Omental fat pad (tissue), 4 donors: Measurements from ENCODE around the gene PGAP3. TPM values are rescaled to one million over a fixed set of nuclear protein-coding genes. Genes with fewer than 3 reads are reported as not detected.

ENCODE experiments used
- ATAC-seq: fragments of 150-250 bp; one replicate; pipeline ENCODE4 v1.9.1; 2016; ENCODE audit warnings: mild to moderate bottlenecking, moderate library complexity; ENCODE audit not compliant: low FRiP score
- DNase-seq: peaks from one replicate; pipeline ENCODE4 v3.0.0-alpha.2; 2019; ENCODE audit warnings: low spot score
- total RNA-seq, 4 donors: library from RNA; depleted of rRNA; stranded (reverse); fragments of >200 nt; gene quantifications; one replicate each; pipeline ENCODE4 v1.1.0, GENCODE V29; 2016
- TF ChIP-seq, protein P1 (sequence below), 3 donors: fragments of 450-650 bp; IDR thresholded peaks; one replicate each; pipeline ENCODE4 v1.5.1; 2016 to 2017; ENCODE audit warnings: antibody characterized with exemption in 3 of 3, mild to moderate bottlenecking in 3 of 3, moderate library complexity in 2 of 3

PGAP3 gene
- total RNA-seq, 4 donors from 2014 or later = 8.2 to 12.8 (median 11.0) TPM

DNA sequence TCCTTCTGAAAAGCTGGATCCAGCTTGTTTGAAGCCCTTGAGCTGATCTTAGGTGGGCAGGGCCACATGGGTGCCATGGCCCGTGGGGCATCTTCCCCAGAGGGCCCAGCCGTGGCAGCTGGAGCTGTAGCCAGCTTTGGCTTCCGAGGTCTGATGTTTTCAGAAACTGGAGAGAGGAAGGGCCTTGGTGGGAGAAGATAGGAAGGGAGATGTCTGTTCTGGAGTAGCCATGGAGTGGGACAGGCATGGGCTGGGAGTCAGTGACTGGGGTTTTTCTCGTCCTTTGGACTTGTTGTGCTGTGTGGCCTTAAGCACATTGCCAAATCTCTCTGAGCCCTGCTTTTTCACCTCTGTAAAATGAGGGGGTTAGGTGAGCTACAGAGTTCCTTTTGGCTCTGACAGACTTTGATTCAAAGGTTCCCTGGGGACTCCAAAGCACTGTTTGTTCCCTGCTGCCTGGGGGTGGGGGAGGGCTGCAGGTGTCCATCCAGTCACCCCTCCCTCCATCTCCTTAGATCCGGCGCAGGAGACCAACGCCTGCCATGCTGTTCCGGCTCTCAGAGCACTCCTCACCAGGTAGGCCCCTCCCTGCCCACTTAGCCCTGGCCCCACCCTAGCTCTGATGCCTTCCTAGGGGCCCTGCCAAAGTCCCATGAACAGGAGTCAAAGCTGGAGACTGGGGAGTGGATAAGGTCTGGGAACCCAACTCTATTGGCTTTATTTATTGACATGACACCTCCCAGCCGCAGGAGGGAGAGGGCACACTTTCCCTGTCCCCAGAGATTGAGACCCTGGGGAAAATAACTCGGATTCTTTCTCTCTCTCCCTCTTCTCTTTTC, 59.0 kb downstream of the PGAP3 start:
- ATAC-seq (no peak), DNase-seq (no peak)
- TF ChIP-seq, protein P1, sequence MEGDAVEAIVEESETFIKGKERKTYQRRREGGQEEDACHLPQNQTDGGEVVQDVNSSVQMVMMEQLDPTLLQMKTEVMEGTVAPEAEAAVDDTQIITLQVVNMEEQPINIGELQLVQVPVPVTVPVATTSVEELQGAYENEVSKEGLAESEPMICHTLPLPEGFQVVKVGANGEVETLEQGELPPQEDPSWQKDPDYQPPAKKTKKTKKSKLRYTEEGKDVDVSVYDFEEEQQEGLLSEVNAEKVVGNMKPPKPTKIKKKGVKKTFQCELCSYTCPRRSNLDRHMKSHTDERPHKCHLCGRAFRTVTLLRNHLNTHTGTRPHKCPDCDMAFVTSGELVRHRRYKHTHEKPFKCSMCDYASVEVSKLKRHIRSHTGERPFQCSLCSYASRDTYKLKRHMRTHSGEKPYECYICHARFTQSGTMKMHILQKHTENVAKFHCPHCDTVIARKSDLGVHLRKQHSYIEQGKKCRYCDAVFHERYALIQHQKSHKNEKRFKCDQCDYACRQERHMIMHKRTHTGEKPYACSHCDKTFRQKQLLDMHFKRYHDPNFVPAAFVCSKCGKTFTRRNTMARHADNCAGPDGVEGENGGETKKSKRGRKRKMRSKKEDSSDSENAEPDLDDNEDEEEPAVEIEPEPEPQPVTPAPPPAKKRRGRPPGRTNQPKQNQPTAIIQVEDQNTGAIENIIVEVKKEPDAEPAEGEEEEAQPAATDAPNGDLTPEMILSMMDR (IDR thresholded peaks at IDR 0.05) = no peak

DNA sequence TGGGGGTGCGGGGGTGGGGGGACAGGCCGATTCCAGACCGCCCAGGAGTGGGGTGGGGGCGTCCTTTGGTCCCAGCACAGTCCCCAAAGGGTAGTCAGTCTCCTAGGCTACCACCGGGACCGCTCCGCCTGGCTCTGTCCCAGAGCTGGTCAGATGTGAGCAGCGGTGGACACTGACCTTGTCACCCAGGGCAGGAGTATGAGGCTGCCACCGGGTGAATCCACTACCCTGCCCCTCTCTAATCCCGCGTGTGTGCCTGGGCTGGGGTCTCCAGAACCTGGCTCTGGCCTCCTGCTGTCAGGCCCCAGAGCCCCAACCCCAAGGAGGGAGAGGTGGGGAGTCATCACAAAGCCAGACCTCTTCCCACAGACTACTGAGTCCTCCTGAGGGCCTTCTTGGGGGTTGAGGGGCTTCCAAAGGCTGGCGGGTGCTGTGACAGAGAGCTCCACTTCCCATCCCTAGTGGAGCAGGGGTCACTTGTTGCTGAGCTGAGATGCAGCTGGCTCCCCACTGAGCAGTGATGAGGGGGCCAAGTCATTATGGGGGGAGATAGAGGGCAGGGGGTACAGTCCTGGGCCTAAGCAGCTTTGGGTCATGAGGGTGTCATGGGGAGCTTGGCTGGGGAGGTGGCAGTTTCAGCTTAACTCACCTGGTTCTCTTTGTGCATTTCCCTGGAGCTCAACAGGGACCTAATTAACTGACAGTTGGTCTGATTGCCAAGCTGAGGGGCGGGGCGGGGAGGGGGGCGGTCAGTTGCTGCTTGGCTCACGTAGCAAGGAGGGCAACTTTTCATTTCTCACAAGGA, 59.9 kb downstream of the PGAP3 start:
- TF ChIP-seq, protein P1 (IDR thresholded peaks at IDR 0.05) = no peak
- ATAC-seq (no peak), DNase-seq (no peak)

DNA sequence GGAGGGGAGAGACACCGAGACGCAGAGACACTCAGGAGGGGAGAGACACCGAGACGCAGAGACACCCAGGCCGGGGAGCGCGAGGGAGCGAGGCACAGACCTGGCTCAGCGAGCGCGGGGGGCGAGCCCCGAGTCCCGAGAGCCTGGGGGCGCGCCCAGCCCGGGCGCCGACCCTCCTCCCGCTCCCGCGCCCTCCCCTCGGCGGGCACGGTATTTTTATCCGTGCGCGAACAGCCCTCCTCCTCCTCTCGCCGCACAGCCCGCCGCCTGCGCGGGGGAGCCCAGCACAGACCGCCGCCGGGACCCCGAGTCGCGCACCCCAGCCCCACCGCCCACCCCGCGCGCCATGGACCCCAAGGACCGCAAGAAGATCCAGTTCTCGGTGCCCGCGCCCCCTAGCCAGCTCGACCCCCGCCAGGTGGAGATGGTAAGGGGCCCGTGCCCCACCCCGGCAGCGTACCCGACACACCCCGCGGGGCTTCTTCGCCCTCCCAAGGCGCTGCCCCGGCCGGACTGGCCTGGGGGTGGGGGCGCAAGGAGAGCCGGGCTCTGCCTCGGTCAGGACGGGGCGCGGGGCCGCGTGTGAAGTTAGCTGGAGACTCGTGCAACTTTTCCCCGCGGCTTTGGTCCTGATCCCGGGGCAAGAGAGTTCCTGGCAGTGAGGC, 60.7 kb downstream of the PGAP3 start:
- DNase-seq (no peak), ATAC-seq (no peak)
- TF ChIP-seq, protein P1 (IDR thresholded peaks at IDR 0.05) = no peak

DNA sequence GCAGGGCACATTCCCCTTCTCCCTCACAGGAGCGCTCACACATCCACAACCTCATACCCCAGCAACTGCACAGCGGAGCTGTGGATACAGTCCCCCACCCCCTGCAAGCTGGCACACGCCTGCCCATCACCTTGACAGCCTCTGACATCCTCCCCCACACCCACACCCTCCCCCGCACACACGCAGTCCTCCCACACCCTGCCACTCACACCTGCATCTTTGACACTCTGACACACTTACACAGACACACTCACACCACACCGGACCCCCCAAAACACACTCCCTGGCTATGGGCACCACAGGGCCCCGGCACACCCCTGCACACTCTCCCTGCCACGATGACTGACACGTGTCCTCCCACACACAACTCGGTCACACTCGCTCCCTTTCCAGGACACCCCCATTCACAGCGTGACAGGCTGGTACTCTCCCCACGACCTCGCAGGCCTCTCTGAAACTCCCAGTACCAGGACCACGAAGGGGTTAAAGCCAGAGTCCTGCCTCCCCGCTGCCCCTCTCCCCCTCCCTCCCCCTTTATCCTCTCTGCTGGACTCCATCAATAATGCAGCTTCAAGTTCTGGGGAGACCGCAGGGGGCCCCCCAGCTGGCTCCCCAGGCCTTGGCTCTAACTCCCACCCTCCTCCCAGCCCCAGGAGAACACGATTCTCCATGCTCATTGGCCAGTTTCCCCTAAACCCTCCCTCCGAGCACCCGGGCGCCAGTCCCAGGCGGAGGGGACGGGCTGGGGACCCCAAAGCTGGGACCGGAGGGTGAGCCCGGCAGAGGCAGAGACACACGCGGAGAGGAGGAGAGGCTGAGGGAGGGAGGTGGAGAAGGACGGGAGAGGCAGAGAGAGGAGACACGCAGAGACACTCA, 61.4 kb downstream of the PGAP3 start, which contains the start of gene PPP1R1B:
TSS of gene PPP1R1B (plus strand) at position 782 of the 876 bp plus-strand sequence. CDS start 441 bp downstream, outside the sequence.
- DNase-seq (no peak), ATAC-seq (no peak)
- TF ChIP-seq, protein P1 (IDR thresholded peaks at IDR 0.05) = no peak

DNA sequence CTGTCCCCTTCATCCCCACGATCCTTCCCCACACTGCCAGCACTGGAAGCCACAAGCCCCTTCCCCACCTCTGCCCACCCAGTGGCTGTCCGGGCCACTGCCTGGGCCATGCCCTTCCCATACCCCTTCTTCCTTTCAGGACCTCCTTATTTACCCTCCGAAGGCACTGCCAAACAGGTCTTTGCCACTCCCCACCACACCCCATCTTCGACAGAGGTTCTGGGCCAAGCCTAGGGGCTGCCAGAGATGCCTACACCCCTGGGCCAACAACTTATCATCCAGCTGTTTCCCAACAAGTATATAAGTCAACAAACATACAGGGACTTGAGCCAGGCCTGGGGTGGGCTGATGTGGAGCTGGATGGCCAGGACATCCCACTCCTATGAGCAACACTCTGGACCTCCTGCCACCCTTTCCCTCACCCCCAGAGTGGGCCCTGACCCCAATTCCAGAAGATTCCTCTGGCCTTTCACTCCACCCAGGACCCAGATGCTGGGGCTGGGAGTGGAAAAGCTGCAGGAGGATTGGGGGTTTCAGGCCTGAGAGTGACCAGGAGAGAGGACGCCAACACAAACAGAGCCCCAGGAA, 62.6 kb downstream of the PGAP3 start:
- ATAC-seq = no peak
- no peak for DNase-seq
- TF ChIP-seq, protein P1 (IDR thresholded peaks at IDR 0.05) = no peak

DNA sequence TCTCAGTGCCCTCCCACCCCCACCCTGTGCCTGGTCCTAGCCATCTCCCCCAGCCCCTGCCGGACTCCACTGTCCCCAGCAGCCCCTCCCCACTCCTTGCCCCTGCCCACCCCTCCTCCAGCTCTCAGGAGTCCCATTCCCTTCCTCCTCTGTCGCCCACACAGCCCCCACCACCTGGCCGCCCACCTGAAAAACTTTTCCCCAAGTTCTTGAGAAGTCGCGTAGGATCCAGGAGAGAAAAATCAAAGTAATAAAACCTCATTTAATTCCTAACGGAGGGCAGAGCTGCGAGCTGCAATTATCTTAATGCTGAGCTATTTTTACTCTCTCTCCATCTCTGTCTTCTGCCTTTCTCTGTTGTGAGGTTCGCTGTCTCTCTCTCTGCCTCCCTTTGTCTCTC, 63.5 kb downstream of the PGAP3 start:
- no peak for DNase-seq
- TF ChIP-seq, protein P1 (IDR thresholded peaks at IDR 0.05) = no peak
- no peak for ATAC-seq
